Prostate gland (tissue), 2 donors: Measurements from ENCODE around the gene NIT2.

Experiments
- POLR2AphosphoS5 ChIP-seq: sonication (generic); formaldehyde crosslinking; IDR thresholded peaks from one replicate; pipeline ENCODE4 v1.6.1; 2017; ENCODE audit warnings: antibody characterized with exemption
- TF ChIP-seq, protein P1 (sequence below), 4 experiments: fragments of 200-600 bp in 2 of 4; fragments of 450-650 bp in 2 of 4; sonication (generic) in 2 of 4; IDR thresholded peaks; 1 replicate in 3 of 4; 2 replicates in 1 of 4; pipeline ENCODE4 v1.5.1; 2016 to 2019; ENCODE audit warnings: antibody characterized with exemption in 4 of 4, mild to moderate bottlenecking in 2 of 4, moderate library complexity in 2 of 4

DNA sequence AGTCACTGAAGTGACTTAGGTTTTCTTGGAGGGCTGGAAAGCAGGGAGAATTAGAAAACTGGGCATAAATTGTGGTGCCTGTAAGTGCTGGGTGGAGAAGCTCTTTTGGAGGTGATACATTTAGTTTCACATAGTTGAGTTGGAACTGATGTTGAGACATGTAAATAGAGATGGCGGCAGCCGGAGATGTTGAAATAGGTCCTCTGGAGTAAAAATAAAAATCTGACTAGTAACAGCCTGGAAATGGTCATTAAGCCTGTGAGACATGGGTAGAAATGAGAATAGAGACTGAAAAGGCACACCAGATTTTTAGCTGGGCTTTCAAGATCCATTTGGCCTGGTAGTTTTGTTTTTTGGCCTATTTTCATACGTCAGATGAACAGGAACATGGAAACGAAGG lies 2.9 kb upstream of the NIT2 start:
- TF ChIP-seq, protein P1, sequence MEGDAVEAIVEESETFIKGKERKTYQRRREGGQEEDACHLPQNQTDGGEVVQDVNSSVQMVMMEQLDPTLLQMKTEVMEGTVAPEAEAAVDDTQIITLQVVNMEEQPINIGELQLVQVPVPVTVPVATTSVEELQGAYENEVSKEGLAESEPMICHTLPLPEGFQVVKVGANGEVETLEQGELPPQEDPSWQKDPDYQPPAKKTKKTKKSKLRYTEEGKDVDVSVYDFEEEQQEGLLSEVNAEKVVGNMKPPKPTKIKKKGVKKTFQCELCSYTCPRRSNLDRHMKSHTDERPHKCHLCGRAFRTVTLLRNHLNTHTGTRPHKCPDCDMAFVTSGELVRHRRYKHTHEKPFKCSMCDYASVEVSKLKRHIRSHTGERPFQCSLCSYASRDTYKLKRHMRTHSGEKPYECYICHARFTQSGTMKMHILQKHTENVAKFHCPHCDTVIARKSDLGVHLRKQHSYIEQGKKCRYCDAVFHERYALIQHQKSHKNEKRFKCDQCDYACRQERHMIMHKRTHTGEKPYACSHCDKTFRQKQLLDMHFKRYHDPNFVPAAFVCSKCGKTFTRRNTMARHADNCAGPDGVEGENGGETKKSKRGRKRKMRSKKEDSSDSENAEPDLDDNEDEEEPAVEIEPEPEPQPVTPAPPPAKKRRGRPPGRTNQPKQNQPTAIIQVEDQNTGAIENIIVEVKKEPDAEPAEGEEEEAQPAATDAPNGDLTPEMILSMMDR (IDR thresholded peaks at IDR 0.05): no peak
- TF ChIP-seq POLR2AphosphoS5: no peak
